ENCODE results near the gene MED8.

DNA sequence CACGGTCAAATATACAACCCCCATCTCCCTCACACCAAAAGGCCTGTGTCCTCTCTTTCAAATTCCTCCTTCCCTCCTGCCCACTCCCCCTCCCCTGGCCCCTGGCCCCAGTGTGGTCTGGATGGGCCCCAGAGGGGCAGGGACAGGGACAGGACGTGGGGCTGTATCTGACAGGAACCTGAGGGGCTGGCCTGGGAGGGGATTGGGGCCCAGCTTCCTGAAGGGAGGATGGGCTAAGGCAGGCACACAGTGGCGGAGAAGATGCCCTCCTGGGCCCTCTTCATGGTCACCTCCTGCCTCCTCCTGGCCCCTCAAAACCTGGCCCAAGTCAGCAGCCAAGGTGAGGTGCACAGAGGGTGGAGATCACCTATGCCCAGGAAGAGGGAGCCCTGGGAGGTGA, 52.0 kb downstream of the MED8 start, which contains the start of gene MPL:
- TF ChIP-seq MAFK (IDR thresholded peaks at IDR 0.05; ENCODE audit: low read depth, low read length) (no peak), FOS (IDR thresholded peaks at IDR 0.05; ENCODE audit: low read depth, low read length) (no peak), POLR2A (IDR thresholded peaks at IDR 0.05; ENCODE audit: low read depth, low read length) (no peak), RCOR1 (IDR thresholded peaks at IDR 0.05; ENCODE audit: insufficient replicate concordance, low read length) (no peak), CEBPB (IDR thresholded peaks at IDR 0.05; ENCODE audit: low read depth, low read length) (no peak), CHD1 (IDR thresholded peaks at IDR 0.05; ENCODE audit: low read depth, low read length) (no peak), RAD21 (IDR thresholded peaks at IDR 0.05; ENCODE audit: low read length) (no peak), SMC3 (IDR thresholded peaks at IDR 0.05; ENCODE audit: low read depth, low read length) (no peak), BHLHE40 (IDR thresholded peaks at IDR 0.05; ENCODE audit: low read depth, low read length) (no peak), MAZ (IDR thresholded peaks at IDR 0.05; ENCODE audit: borderline replicate concordance, low read depth, low read length) (no peak), MXI1 (IDR thresholded peaks at IDR 0.05; ENCODE audit: borderline replicate concordance, low read depth, low read length) (no peak)
- TF ChIP-seq, protein P1, sequence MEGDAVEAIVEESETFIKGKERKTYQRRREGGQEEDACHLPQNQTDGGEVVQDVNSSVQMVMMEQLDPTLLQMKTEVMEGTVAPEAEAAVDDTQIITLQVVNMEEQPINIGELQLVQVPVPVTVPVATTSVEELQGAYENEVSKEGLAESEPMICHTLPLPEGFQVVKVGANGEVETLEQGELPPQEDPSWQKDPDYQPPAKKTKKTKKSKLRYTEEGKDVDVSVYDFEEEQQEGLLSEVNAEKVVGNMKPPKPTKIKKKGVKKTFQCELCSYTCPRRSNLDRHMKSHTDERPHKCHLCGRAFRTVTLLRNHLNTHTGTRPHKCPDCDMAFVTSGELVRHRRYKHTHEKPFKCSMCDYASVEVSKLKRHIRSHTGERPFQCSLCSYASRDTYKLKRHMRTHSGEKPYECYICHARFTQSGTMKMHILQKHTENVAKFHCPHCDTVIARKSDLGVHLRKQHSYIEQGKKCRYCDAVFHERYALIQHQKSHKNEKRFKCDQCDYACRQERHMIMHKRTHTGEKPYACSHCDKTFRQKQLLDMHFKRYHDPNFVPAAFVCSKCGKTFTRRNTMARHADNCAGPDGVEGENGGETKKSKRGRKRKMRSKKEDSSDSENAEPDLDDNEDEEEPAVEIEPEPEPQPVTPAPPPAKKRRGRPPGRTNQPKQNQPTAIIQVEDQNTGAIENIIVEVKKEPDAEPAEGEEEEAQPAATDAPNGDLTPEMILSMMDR (conservative IDR thresholded peaks at IDR 0.05; ENCODE audit: low read depth, low read length), result no peak
- TF ChIP-seq, protein P2, sequence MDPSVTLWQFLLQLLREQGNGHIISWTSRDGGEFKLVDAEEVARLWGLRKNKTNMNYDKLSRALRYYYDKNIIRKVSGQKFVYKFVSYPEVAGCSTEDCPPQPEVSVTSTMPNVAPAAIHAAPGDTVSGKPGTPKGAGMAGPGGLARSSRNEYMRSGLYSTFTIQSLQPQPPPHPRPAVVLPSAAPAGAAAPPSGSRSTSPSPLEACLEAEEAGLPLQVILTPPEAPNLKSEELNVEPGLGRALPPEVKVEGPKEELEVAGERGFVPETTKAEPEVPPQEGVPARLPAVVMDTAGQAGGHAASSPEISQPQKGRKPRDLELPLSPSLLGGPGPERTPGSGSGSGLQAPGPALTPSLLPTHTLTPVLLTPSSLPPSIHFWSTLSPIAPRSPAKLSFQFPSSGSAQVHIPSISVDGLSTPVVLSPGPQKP (IDR thresholded peaks at IDR 0.05; ENCODE audit: borderline replicate concordance, low read depth, low read length), result no peak
- TF ChIP-seq, protein P3, sequence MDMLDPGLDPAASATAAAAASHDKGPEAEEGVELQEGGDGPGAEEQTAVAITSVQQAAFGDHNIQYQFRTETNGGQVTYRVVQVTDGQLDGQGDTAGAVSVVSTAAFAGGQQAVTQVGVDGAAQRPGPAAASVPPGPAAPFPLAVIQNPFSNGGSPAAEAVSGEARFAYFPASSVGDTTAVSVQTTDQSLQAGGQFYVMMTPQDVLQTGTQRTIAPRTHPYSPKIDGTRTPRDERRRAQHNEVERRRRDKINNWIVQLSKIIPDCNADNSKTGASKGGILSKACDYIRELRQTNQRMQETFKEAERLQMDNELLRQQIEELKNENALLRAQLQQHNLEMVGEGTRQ (IDR thresholded peaks at IDR 0.05; ENCODE audit: low read depth, low read length), result no peak

Measured in IMR-90 (cell line).